Nephron (organoid): ENCODE data around the gene C1orf52.

Source experiments
- H3K27ac Mint-ChIP-seq, 3 experiments: 2 replicates each; pipeline ENCODE4 v1.8.0; 2020; ENCODE audit warnings: mixed read lengths in 3 of 3, mild to moderate bottlenecking in 2 of 3, moderate library complexity in 1 of 3
- H3K27me3 Mint-ChIP-seq: 2 replicates; pipeline ENCODE4 v1.8.0; 2021; ENCODE audit warnings: low read depth, mild to moderate bottlenecking, moderate library complexity, mixed read lengths
- H3K36me3 Mint-ChIP-seq: 2 replicates; pipeline ENCODE4 v1.8.0; 2020; ENCODE audit warnings: low read depth, mixed read lengths
- H3K4me1 Mint-ChIP-seq: 2 replicates; pipeline ENCODE4 v1.8.0; 2020; ENCODE audit warnings: mixed read lengths
- H3K4me3 Mint-ChIP-seq, 3 experiments: 2 replicates each; pipeline ENCODE4 v1.8.0; 2020; ENCODE audit warnings: mild to moderate bottlenecking in 3 of 3, mixed read lengths in 3 of 3, moderate library complexity in 2 of 3
- H3K9me3 Mint-ChIP-seq: 2 replicates; pipeline ENCODE4 v1.8.0; 2020; ENCODE audit warnings: mixed read lengths
- TF ChIP-seq, protein P1 (sequence below), 3 experiments: fragments of 200-600 bp; sonication (generic); IDR thresholded peaks; one replicate each; pipeline ENCODE4 v1.5.0; 2021; ENCODE audit warnings: antibody characterized with exemption in 3 of 3; ENCODE audit not compliant: unreplicated experiment in 3 of 3

Gene C1orf52

DNA sequence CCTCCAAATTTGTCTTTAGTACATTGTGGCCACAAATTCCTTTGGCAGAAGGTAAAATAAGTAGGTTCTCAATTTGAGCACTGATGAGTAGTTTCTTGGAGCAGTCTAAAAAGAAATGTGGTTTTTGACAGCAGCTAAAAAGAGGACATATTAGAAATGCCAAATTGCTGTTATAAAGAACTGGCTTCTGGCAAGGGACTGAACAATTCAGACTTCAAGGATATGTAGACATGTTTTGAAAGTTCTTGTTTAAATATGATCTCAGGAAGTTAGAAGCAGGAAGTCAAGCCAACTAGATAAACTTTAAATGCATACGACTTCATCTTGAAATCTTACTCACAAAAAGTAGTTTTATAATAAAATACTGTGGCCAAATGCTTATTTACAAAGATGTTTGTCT, 18.8 kb downstream of the C1orf52 start:
- Mint-ChIP-seq H3K27ac (peak overlapping the region; percentile 86 to 98 (median 95)), H3K36me3 (no peaks in the 10 kb centered on the region), H3K4me3 (peak overlapping the region in 1 of 3 experiments; percentile 49), H3K9me3 (no peaks in the 10 kb centered on the region), H3K27me3 (no peaks in the 10 kb centered on the region), H3K4me1 (peaks cover 43% of the 10 kb centered on the region)
- TF ChIP-seq, protein P1, sequence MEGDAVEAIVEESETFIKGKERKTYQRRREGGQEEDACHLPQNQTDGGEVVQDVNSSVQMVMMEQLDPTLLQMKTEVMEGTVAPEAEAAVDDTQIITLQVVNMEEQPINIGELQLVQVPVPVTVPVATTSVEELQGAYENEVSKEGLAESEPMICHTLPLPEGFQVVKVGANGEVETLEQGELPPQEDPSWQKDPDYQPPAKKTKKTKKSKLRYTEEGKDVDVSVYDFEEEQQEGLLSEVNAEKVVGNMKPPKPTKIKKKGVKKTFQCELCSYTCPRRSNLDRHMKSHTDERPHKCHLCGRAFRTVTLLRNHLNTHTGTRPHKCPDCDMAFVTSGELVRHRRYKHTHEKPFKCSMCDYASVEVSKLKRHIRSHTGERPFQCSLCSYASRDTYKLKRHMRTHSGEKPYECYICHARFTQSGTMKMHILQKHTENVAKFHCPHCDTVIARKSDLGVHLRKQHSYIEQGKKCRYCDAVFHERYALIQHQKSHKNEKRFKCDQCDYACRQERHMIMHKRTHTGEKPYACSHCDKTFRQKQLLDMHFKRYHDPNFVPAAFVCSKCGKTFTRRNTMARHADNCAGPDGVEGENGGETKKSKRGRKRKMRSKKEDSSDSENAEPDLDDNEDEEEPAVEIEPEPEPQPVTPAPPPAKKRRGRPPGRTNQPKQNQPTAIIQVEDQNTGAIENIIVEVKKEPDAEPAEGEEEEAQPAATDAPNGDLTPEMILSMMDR (IDR thresholded peaks at IDR 0.05; ENCODE audit: unreplicated experiment in 3 of 3), result no peak

DNA sequence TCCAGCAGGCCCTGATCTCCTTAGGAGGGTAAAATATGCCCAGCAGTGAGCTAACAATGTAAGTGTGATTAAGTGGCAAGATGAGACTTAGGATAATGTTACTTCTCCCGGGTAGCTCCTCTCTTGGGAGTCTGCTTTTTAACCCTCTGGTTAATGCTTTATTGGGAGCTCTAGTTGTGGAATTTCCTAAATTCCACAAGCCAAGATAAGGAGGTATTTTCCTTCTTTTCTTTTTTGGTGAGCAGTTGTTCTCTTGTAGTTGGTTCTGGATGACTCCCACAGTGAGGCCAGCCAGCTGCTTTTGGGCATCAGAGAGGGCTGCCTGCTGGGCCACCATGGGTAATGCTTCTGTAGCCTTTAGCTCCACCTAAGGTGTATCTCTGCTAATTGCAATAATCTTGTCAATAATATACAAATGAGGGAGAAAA, 19.3 kb downstream of the C1orf52 start:
- Mint-ChIP-seq H3K27ac (peak overlapping the region; percentile 86 to 98 (median 95)), H3K4me3 (no peak overlapping the region), H3K4me1 (peaks cover 38% of the 10 kb centered on the region), H3K27me3 (no peaks in the 10 kb centered on the region), H3K36me3 (no peaks in the 10 kb centered on the region), H3K9me3 (no peaks in the 10 kb centered on the region)
- TF ChIP-seq, protein P1 (IDR thresholded peaks at IDR 0.05; ENCODE audit: unreplicated experiment in 3 of 3), result no peak

DNA sequence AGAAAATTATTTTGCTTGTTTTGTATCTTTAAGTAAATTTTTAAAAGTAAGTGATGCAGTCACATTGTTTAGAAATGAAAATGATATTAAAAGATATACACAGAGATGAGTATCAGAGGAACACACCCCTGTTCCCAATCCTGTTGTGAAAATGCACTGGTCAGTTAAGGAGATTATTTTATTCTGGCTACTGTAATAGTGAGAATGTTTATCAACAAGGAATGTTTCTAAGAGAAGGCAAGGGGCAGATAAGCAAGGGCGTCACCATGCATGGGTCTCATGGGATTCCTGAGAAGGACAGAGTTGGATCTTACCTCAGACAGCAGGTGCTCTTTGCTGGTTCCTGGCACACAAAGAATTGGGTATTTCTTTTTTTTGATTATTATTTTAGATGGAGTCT, 21.8 kb downstream of the C1orf52 start:
- H3K27me3 Mint-ChIP-seq, result peaks cover 3% of the 10 kb centered on the region
- H3K27ac Mint-ChIP-seq, result no peak overlapping the region
- H3K4me1 Mint-ChIP-seq, result peaks cover 20% of the 10 kb centered on the region
- H3K36me3 Mint-ChIP-seq, result no peaks in the 10 kb centered on the region
- H3K9me3 Mint-ChIP-seq, result no peaks in the 10 kb centered on the region
- no peak overlapping the region for H3K4me3 Mint-ChIP-seq
- TF ChIP-seq, protein P1 (IDR thresholded peaks at IDR 0.05; ENCODE audit: unreplicated experiment in 3 of 3), result no peak

DNA sequence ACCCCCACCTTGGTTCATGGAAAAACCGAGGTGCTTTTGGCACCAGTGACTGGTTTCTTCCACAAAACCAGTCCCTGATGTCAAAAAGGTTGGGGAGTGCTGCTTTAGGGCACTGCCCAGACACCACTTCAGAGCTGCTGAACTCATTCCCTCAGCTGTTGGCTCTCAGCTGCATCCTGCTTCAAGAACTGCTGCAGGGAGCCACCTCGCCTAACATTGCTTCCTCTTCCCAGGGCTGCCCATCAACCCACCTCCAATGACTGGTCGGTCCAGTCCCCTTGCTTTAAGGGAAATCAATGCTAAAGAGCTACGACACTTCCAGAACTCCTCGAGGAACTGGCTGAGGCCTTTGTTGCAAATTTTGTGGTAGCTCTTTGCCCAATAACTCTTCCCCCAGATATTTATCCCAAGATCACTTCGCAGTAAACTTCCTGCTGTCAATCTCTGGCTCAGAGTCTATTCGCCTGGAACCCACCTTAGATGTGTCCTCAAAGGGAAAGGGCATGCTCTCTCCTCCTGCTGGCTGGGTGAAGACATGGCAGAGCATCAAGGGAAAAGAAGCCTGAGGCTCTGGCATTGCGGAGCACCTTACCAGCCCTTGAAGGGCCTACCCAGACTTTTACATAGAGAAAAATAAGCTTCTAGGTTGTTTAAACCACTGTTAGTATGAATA, 29.0 kb downstream of the C1orf52 start:
- TF ChIP-seq, protein P1 (IDR thresholded peaks at IDR 0.05; ENCODE audit: unreplicated experiment in 3 of 3), result no peak
- peaks cover 25% of the 10 kb centered on the region for H3K4me1 Mint-ChIP-seq
- H3K27me3 Mint-ChIP-seq, result peaks cover 3% of the 10 kb centered on the region
- H3K36me3 Mint-ChIP-seq, result no peaks in the 10 kb centered on the region
- no peak overlapping the region for H3K27ac Mint-ChIP-seq
- H3K9me3 Mint-ChIP-seq, result no peaks in the 10 kb centered on the region
- no peak overlapping the region for H3K4me3 Mint-ChIP-seq

DNA sequence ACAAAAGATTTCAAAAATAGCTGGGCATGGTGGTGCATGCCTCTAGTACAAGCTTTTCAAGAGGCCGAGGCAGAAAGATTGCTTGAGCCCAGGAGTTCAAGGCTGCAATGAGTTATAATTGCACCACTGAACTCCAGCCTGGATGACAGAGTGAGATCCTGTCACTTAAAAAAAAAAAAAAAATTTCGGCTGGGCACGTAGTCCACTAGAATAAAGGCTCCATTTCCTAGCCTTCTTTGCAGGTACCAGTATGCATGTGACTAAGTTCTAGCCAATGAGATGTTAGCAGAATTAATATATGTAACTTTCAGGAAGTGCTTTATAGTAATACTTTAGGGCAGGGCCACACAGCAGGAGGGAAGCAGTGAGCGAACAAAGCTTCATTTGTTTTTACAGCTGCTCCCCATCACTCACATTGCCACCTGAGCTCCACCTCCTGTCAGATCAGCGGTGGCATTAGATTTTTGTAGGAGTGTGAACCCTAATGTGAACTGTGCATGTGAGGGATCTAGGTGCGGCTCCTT, 29.8 kb downstream of the C1orf52 start:
- no peaks in the 10 kb centered on the region for H3K36me3 Mint-ChIP-seq
- TF ChIP-seq, protein P1 (IDR thresholded peaks at IDR 0.05; ENCODE audit: unreplicated experiment in 3 of 3), result no peak
- peak overlapping the region in 1 of 3 experiments; percentile 11 for H3K27ac Mint-ChIP-seq
- H3K9me3 Mint-ChIP-seq, result no peaks in the 10 kb centered on the region
- H3K4me3 Mint-ChIP-seq, result no peak overlapping the region
- H3K4me1 Mint-ChIP-seq, result peaks cover 33% of the 10 kb centered on the region
- peaks cover 3% of the 10 kb centered on the region for H3K27me3 Mint-ChIP-seq

DNA sequence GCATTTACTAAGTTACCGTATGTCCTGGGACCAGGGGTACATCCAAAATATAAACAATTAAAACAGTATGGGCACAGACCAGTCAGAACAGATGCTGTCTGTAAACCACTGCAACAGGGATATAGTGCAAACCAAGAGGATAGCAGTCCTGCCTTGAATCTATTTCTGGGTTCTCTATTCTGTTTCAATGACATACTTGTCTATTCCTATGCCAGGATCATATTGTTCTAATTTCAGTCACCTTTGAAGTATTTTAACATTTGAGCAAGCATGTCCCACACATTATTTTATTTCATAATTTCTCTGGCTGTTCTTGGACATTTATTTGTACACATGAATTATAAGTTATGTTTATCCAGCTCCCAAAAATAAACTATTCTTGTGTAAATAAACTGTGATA, 30.5 kb downstream of the C1orf52 start:
- H3K4me3 Mint-ChIP-seq, result no peak overlapping the region
- no peaks in the 10 kb centered on the region for H3K36me3 Mint-ChIP-seq
- H3K4me1 Mint-ChIP-seq, result peaks cover 40% of the 10 kb centered on the region
- H3K9me3 Mint-ChIP-seq, result no peaks in the 10 kb centered on the region
- H3K27me3 Mint-ChIP-seq, result no peaks in the 10 kb centered on the region
- H3K27ac Mint-ChIP-seq, result peak overlapping the region in 1 of 3 experiments; percentile 11
- TF ChIP-seq, protein P1 (IDR thresholded peaks at IDR 0.05; ENCODE audit: unreplicated experiment in 3 of 3), result no peak
